K562 (cell line): Measurements from ENCODE around the gene ZBTB16. TPM values are rescaled to one million over a fixed set of nuclear protein-coding genes. Genes with fewer than 3 reads are reported as not detected.

Experiments
- ATAC-seq: fragments of 200-7000 bp; cut with Tn5 transposase; 3 replicates; pipeline ENCODE4 v1.9.1; 2020; ENCODE audit warnings: moderate library complexity
- BruUV-seq: library from RNA; stranded (reverse); fragments of 400-500 nt; replicated peaks from 2 replicates; lab custom pipeline; 2021; lab: Mats Ljungman, UMichigan
- CTCF ChIA-PET: fragments of 300-600 bp; formaldehyde crosslinking; extraction: SDS; loops from one replicate; lab custom pipeline; 2021; ENCODE audit warnings: low intra/inter-chr PET ratio; lab: Yijun Ruan, JAX
- POLR2A ChIA-PET: fragments of 300-600, 350-650 bp; sonication (Branson Sonifier 250); formaldehyde crosslinking; extraction: SDS; loops from one replicate; lab custom pipeline; 2021; ENCODE audit warnings: antibody characterized with exemption, inconsistent platforms; lab: Yijun Ruan, JAX
- DNase-seq, 4 experiments: peaks; one replicate each; pipeline versions ENCODE4 v3.0.0 to v3.0.0-alpha.2; 2011 to 2018; ENCODE audit warnings: low spot score in 3 of 4, mixed read lengths in 3 of 4; ENCODE audit errors: extremely low read depth in 1 of 4
- FAIRE-seq: peaks from 2 replicates; lab custom pipeline; 2011; peaks lifted over from hg19 to GRCh38; lab: Jason Lieb, UNC
- H2AFZ ChIP-seq: 2 replicates; pipeline ENCODE4 v1.6.0; 2011; ENCODE audit warnings: low read depth, low read length, control low read depth, inconsistent platforms
- H3K27ac ChIP-seq: fragments of 200-600 bp; 3 replicates; pipeline ENCODE4 v1.8.0; 2011; ENCODE audit warnings: low read depth, mild to moderate bottlenecking, control low read depth, inconsistent platforms, low read length, moderate library complexity, mixed read lengths; ENCODE audit errors: extremely low read depth
- H3K27me3 ChIP-seq, 2 experiments: fragments of 300-600 bp in 1 of 2; 2 replicates in 1 of 2; 3 replicates in 1 of 2; pipeline versions ENCODE4 v1.6.0 to v1.8.0; 2011; ENCODE audit warnings: inconsistent platforms in 2 of 2, low read length in 2 of 2, mild to moderate bottlenecking in 1 of 2, mixed read lengths in 1 of 2, moderate library complexity in 1 of 2; ENCODE audit not compliant: control insufficient read depth in 2 of 2, insufficient read depth in 2 of 2
- H3K36me3 ChIP-seq: fragments of 300-600 bp; 3 replicates; pipeline ENCODE4 v1.8.0; 2011; ENCODE audit warnings: mild to moderate bottlenecking, low read length, inconsistent platforms; ENCODE audit not compliant: control insufficient read depth, insufficient read depth
- H3K4me1 ChIP-seq, 2 experiments: fragments of 200-600 bp in 1 of 2; replicated peaks in 1 of 2; 2 replicates in 1 of 2; 3 replicates in 1 of 2; pipeline versions ENCODE4 v1.5.1 to v1.8.0; 2011; ENCODE audit warnings: inconsistent platforms in 2 of 2, low read length in 2 of 2, mild to moderate bottlenecking in 1 of 2, mixed read lengths in 1 of 2, moderate library complexity in 1 of 2; ENCODE audit not compliant: control insufficient read depth in 2 of 2, insufficient read depth in 2 of 2
- H3K4me2 ChIP-seq: 2 replicates; pipeline ENCODE4 v1.6.1; 2011; ENCODE audit warnings: low read length, control low read depth, inconsistent platforms, mixed read lengths; ENCODE audit not compliant: insufficient read depth
- H3K4me3 ChIP-seq: fragments of 200-600 bp; sonication (generic), shearing (Covaris generic); 2 replicates; pipeline ENCODE4 v1.5.1; 2016; ENCODE audit warnings: control low read depth, inconsistent platforms
- H3K79me2 ChIP-seq: fragments of 200-600 bp; 3 replicates; pipeline ENCODE4 v1.8.0; 2011; ENCODE audit warnings: low read length, inconsistent platforms; ENCODE audit not compliant: control insufficient read depth, insufficient read depth
- H3K9ac ChIP-seq, 2 experiments: 2 replicates each; pipeline versions ENCODE4 v1.6.0 to v1.6.1; 2011; ENCODE audit warnings: low read depth in 2 of 2, low read length in 2 of 2, control low read depth in 1 of 2, inconsistent platforms in 1 of 2, mild to moderate bottlenecking in 1 of 2, mixed read lengths in 1 of 2; ENCODE audit not compliant: insufficient read depth in 1 of 2
- H3K9me1 ChIP-seq: one replicate; pipeline ENCODE4 v1.6.0; 2011; ENCODE audit warnings: inconsistent platforms, mild to moderate bottlenecking, low read length, moderate library complexity; ENCODE audit not compliant: control insufficient read depth, insufficient read depth
- H3K9me3 ChIP-seq: replicated peaks from 2 replicates; pipeline ENCODE4 v1.5.1; 2011; ENCODE audit warnings: low read depth, low read length, inconsistent platforms; ENCODE audit not compliant: control insufficient read depth, insufficient read depth
- H4K20me1 ChIP-seq: replicated peaks from 2 replicates; pipeline ENCODE4 v1.6.1; 2011; ENCODE audit warnings: low read length, inconsistent platforms, mixed read lengths; ENCODE audit not compliant: control insufficient read depth, insufficient read depth
- ARHGAP35 ChIP-seq: fragments of 450-650 bp; IDR thresholded peaks from 2 replicates; pipeline ENCODE4 v1.6.1; 2018; ENCODE audit not compliant: partially characterized antibody
- CBX5 ChIP-seq: IDR thresholded peaks from 2 replicates; pipeline ENCODE4 v1.6.1; 2014; ENCODE audit warnings: low read depth, borderline replicate concordance
- ELF4 ChIP-seq: fragments of 450-650 bp; formaldehyde crosslinking; IDR thresholded peaks from 2 replicates; pipeline ENCODE4 v1.4.0; 2022; ENCODE audit warnings: missing genetic modification characterization
- MBD2 ChIP-seq: sonication (generic); IDR thresholded peaks from 2 replicates; pipeline ENCODE4 v1.6.1; 2016; ENCODE audit warnings: low read depth, borderline replicate concordance
- MIER1 ChIP-seq: fragments of 450-650 bp; IDR thresholded peaks from 2 replicates; pipeline ENCODE4 v1.6.1; 2016; ENCODE audit warnings: antibody characterized with exemption, mild to moderate bottlenecking, low read depth
- POLR3G ChIP-seq: IDR thresholded peaks from 2 replicates; pipeline ENCODE4 v1.6.1; 2011; ENCODE audit not compliant: insufficient read length, insufficient replicate concordance; ENCODE audit errors: extremely low read depth
- SMC3 ChIP-seq: conservative IDR thresholded peaks from 2 replicates; pipeline ENCODE4 v1.6.1; 2011; ENCODE audit warnings: low read depth, low read length, improper control_type of control experiment; ENCODE audit not compliant: insufficient read depth
- U2AF1 ChIP-seq: fragments of 200-400 bp; formaldehyde crosslinking; optimal IDR thresholded peaks from 2 replicates; pipeline ENCODE3; 2017; ENCODE audit warnings: mild to moderate bottlenecking, low read depth, low read length, moderate library complexity
- ZNF12 ChIP-seq: sonication (generic); formaldehyde crosslinking; IDR thresholded peaks from 2 replicates; pipeline ENCODE4 v1.4.0; 2020; ENCODE audit warnings: mild to moderate bottlenecking, missing genetic modification reagents
- ZNF134 ChIP-seq: fragments of 250-450 bp; sonication (Bioruptor Pico); conservative IDR thresholded peaks from 2 replicates; pipeline ENCODE4 v1.4.0; 2020
- ZNF143 ChIP-seq: sonication (generic); formaldehyde crosslinking; IDR thresholded peaks from 2 replicates; pipeline ENCODE4 v1.9.0; 2022; ENCODE audit warnings: mild to moderate bottlenecking, missing genetic modification reagents
- ZNF184 ChIP-seq: sonication (generic); formaldehyde crosslinking; IDR thresholded peaks from 2 replicates; pipeline ENCODE4 v1.5.0; 2020; ENCODE audit warnings: missing genetic modification reagents
- ZNF3 ChIP-seq: fragments of 250-450 bp; sonication (Bioruptor Pico); IDR thresholded peaks from 2 replicates; pipeline ENCODE4 v1.5.0; 2021; ENCODE audit warnings: mild to moderate bottlenecking, moderate library complexity
- ZNF551 ChIP-seq: fragments of 250-450 bp; sonication (Bioruptor Pico); IDR thresholded peaks from 2 replicates; pipeline ENCODE4 v1.5.0; 2021; ENCODE audit warnings: mild to moderate bottlenecking, moderate library complexity
- WGBS: fragments of 100-300 bp; shearing (Covaris generic); methylation state at CpG from one replicate; pipeline ENCODE4 v1.1.6; 2016; ENCODE audit warnings: low coverage, mixed read lengths; ENCODE audit not compliant: insufficient coverage; ENCODE audit errors: missing lambda C conversion rate; 5-methylcytosine and 5-hydroxymethylcytosine counted together
- in situ Hi-C: fragments of 300-500 bp; cut with MboI; formaldehyde crosslinking; loops from 4 replicates; pipeline ENCODE4 v1.15.0; 2018; ENCODE audit warnings: inconsistent platforms, mixed read lengths
- intact Hi-C: fragments of 100-400 bp; cut with micrococcal nuclease; formaldehyde crosslinking; loops from 2 replicates; pipeline ENCODE4 v1.14.2; 2022
- polyA plus RNA-seq, 8 experiments: library from polyadenylated mRNA; depleted of rRNA in 4 of 8; stranded (reverse) in 5 of 8; unstranded in 3 of 8; fragments of >200 nt; fragmentation: Nextera tagmentation in 2 of 8; fragmentation: Illumina TruSeq in 1 of 8; extraction: Ambion mirVana in 2 of 8; extraction: Trizol in 1 of 8; gene quantifications; 2 replicates each; pipeline versions ENCODE4 v1.2.1 to v1.2.3, GENCODE V29; 2011 to 2014; ENCODE audit warnings: inconsistent platforms in 1 of 8, missing spikeins in 1 of 8
- total RNA-seq, 7 experiments: library from RNA; depleted of rRNA in 6 of 7; stranded (reverse); fragments of >200 nt in 6 of 7; fragmentation: Illumina TruSeq in 2 of 7; extraction: Trizol in 2 of 7; gene quantifications; 2 replicates each; pipeline versions ENCODE4 v1.2.1 to v1.2.3, GENCODE V29; 2011 to 2021; ENCODE audit warnings: low replicate concordance in 1 of 7
- TF ChIP-seq, protein P1 (sequence below): fragments of 450-650 bp; formaldehyde crosslinking; conservative IDR thresholded peaks from 2 replicates; pipeline ENCODE4 v1.4.0; 2022; ENCODE audit warnings: mild to moderate bottlenecking, missing genetic modification characterization

The ZBTB16 gene
- total and polyA plus RNA-seq, 9 of the 15 experiments (the other 6 are each of a cell fraction or from before 2014, with no cell fraction given) = 0.06 to 0.40 (median 0.24) TPM; not detected in 4

DNA sequence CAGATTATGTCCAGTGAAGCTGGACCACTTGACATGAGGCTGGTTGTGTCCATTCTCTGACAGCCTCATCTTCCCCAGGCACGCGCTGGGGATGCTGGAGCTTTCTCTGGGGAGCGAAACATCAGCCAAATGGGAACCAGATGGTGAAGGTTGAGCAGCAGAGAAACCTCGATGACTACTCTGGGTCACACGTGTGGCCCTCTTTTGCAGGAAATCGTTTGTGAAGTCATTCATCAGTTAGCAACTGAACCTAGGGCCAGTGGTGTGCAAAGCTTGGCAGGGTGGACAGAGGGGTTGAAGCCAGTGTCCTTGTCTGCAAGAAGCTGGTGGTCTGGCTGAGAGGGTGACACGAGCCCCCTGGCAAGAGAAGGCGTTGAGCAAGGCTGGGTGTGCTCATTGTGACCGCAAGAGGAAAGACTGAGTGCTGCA lies 109.8 kb downstream of the ZBTB16 start:
- Histone ChIP-seq H3K27ac (no peak overlapping the region), H3K4me1 (no peaks in the 10 kb centered on the region; a peak in 1 of 5 replicates), H3K9me1 (no peaks in the 10 kb centered on the region), H3K79me2 (no peaks in the 10 kb centered on the region), H3K4me3 (no peak overlapping the region), H3K4me2 (no peak overlapping the region), H3K9ac (no peak overlapping the region), H3K27me3 (peaks cover 6 to 40% of the 10 kb centered on the region in 2 experiments; a peak in 4 of 5 replicates), H4K20me1 (no peaks in the 10 kb centered on the region), H2AFZ (no peak overlapping the region), H3K36me3 (no peaks in the 10 kb centered on the region), H3K9me3 (no peaks in the 10 kb centered on the region)
- no TSS peak for BruUV-seq
- DNase-seq = no peak
- ChIA-PET POLR2A (interaction anchor here (0.9 kb wide), 1 partner anchor 131 kb away, joined by 3 read pairs; no protein-coding TSS in a partner anchor), CTCF (no interaction called here)
- intact Hi-C loops = loop anchor here (5.0 kb wide), 1 partner anchor 87 kb away; no protein-coding TSS in a partner anchor
- TF ChIP-seq ZNF551 (no peak), MIER1 (no peak), SMC3 (no peak), ZNF184 (CRISPR knock-in tag) (no peak), MBD2 (no peak)
- ATAC-seq = no peak
- in situ Hi-C loops = no loop called here
- WGBS = 8% methylated on average over 9 of the region's 9 CpGs
- FAIRE-seq = no peak

DNA sequence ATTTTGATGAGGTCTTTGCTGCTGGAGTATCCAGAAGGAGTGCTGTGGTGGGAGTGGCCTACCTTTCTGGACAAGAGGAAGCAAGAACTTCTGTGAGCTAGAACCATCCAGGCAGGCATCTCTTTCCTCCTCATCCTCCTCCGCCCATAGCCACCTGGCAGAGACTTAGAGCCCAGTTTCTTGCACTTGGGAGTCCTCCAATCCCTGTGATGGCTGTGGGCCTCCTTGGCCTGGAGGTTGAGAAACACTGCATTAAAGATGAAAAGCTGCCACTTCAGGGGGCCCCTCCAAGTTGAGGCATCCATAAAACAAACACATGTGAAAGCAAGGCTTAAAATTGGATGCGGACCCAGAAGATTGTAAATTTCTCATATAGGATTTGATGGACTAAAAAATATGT lies 110.3 kb downstream of the ZBTB16 start:
- TF ChIP-seq, protein P1, sequence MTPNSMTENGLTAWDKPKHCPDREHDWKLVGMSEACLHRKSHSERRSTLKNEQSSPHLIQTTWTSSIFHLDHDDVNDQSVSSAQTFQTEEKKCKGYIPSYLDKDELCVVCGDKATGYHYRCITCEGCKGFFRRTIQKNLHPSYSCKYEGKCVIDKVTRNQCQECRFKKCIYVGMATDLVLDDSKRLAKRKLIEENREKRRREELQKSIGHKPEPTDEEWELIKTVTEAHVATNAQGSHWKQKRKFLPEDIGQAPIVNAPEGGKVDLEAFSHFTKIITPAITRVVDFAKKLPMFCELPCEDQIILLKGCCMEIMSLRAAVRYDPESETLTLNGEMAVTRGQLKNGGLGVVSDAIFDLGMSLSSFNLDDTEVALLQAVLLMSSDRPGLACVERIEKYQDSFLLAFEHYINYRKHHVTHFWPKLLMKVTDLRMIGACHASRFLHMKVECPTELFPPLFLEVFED (CRISPR knock-in tag) = no peak
- TF ChIP-seq ZNF3 (CRISPR knock-in tag) (no peak), CBX5 (no peak), ZNF12 (no peak), ARHGAP35 (no peak), POLR3G (no peak), U2AF1 (no peak), ZNF134 (no peak), ZNF143 (no peak), ELF4 (no peak)
- Histone ChIP-seq H4K20me1 (no peaks in the 10 kb centered on the region), H3K36me3 (no peaks in the 10 kb centered on the region), H3K9me1 (no peaks in the 10 kb centered on the region), H3K27me3 (peaks cover 9 to 44% of the 10 kb centered on the region in 2 experiments; a peak in 4 of 5 replicates), H2AFZ (no peak overlapping the region), H3K4me3 (no peak overlapping the region), H3K4me1 (no peaks in the 10 kb centered on the region), H3K27ac (no peak overlapping the region), H3K79me2 (no peaks in the 10 kb centered on the region), H3K9me3 (no peaks in the 10 kb centered on the region), H3K4me2 (no peak overlapping the region), H3K9ac (no peak overlapping the region)
- intact Hi-C loops = loop anchor here (5.0 kb wide), 1 partner anchor 88 kb away; no protein-coding TSS in a partner anchor
- ChIA-PET CTCF (no interaction called here), POLR2A (interaction anchor here (0.9 to 1.4 kb wide), 2 partner anchors 15 to 131 kb away, joined by 3 read pairs; no protein-coding TSS in a partner anchor)
- in situ Hi-C loops = no loop called here
- no TSS peak for BruUV-seq
- ATAC-seq (no peak), DNase-seq (no peak), FAIRE-seq (no peak)
- WGBS = 51% methylated on average over 2 of the region's 2 CpGs
